Measurements from ENCODE around the gene GRK3.
A peak's percentile ranks its signal among the peaks of the same experiment; 100 is the strongest.
"Not testable (repeated sequence)": the region's sequence is repeated elsewhere in the genome, so short reads cannot be mapped to it uniquely, and the experiment has no call there.

The GRK3 gene

GRCh38 chr22:25702571-25703167 lies 138.2 kb downstream of the GRK3 start:
- peak; percentile 13 to 36 for DNase-seq

- no peak for DNase-seq
These were observed 140.2 kb downstream of the GRK3 start for GRCh38 chr22:25704701-25705100.

- no peak for DNase-seq
These were observed 141.7 kb downstream of the GRK3 start for GRCh38 chr22:25706197-25706596.

GRCh38 chr22:25708430-25708829 lies 144.0 kb downstream of the GRK3 start:
- DNase-seq: not testable (repeated sequence)

- DNase-seq: peak; percentile 11 to 22
These were observed 145.3 kb downstream of the GRK3 start for GRCh38 chr22:25709758-25710157.

- DNase-seq: no peak
These were observed 146.0 kb downstream of the GRK3 start for GRCh38 chr22:25710501-25710900.

GRCh38 chr22:25711491-25711890 lies 147.0 kb downstream of the GRK3 start:
- DNase-seq: no peak

GRCh38 chr22:25712661-25713400 lies 148.4 kb downstream of the GRK3 start:
- no peak for DNase-seq

GRCh38 chr22:25714070-25714469 lies 149.6 kb downstream of the GRK3 start:
- DNase-seq: no peak

- no peak for DNase-seq
These were observed 150.3 kb downstream of the GRK3 start for GRCh38 chr22:25714739-25715138.

GRCh38 chr22:25716637-25717036 lies 152.2 kb downstream of the GRK3 start:
- DNase-seq: no peak

GRCh38 chr22:25718135-25718840 lies 153.8 kb downstream of the GRK3 start:
- DNase-seq: no peak

- no peak for DNase-seq
These were observed 157.7 kb downstream of the GRK3 start for GRCh38 chr22:25722223-25722622.

GRCh38 chr22:25722626-25723025 lies 158.2 kb downstream of the GRK3 start:
- no peak for DNase-seq

- no peak for DNase-seq
These were observed 161.8 kb downstream of the GRK3 start for GRCh38 chr22:25726241-25726640.

- DNase-seq: no peak
These were observed 163.6 kb downstream of the GRK3 start for GRCh38 chr22:25728071-25728470.

- no peak for DNase-seq
These were observed 164.8 kb downstream of the GRK3 start for GRCh38 chr22:25729016-25729995.

- DNase-seq: no peak
These were observed 171.2 kb downstream of the GRK3 start for GRCh38 chr22:25735650-25736049.

- DNase-seq: peak; percentile 21 to 43
These were observed 172.0 kb downstream of the GRK3 start for GRCh38 chr22:25736378-25737011.

GRCh38 chr22:25739659-25740344 lies 175.3 kb downstream of the GRK3 start:
- DNase-seq: no peak

Data from activated CD4-positive, alpha-beta T cell treated with anti-CD3 and anti-CD28 coated beads, Interleukin-2, amount 50 U/mL, for 48 hours (primary cell).